WTC11 (cell line): ENCODE measurements around the gene ZNF527. TPM values are rescaled to one million over a fixed set of nuclear protein-coding genes. Genes with fewer than 3 reads are reported as not detected.

Experiments
- ATAC-seq: fragments of 200-7000 bp; cut with Tn5 transposase; 2 replicates; pipeline ENCODE4 v1.10.0; 2021; ENCODE audit warnings: mild to moderate bottlenecking, moderate library complexity
- CTCF ChIA-PET: fragments of 300-600 bp; sonication (Branson Sonifier 250); formaldehyde crosslinking; loops from one replicate; lab custom pipeline; 2021; ENCODE audit warnings: antibody characterized with exemption; lab: Charles Lee
- POLR2A ChIA-PET: fragments of 350-600 bp; sonication (Branson Sonifier 250); formaldehyde crosslinking; loops from one replicate; lab custom pipeline; 2021; ENCODE audit warnings: antibody characterized with exemption; lab: Charles Lee
- DNase-seq: peaks from one replicate; pipeline ENCODE4 v3.0.0; 2021; ENCODE audit warnings: low spot score
- H3K27ac Mint-ChIP-seq: 2 replicates; pipeline ENCODE4 v1.8.0; 2021; ENCODE audit warnings: mixed read lengths
- H3K27me3 Mint-ChIP-seq: 2 replicates; pipeline ENCODE4 v1.8.0; 2021; ENCODE audit warnings: low read depth, mild to moderate bottlenecking, moderate library complexity, mixed read lengths
- H3K36me3 Mint-ChIP-seq: 2 replicates; pipeline ENCODE4 v1.8.0; 2021; ENCODE audit warnings: mixed read lengths
- H3K4me1 Mint-ChIP-seq: 2 replicates; pipeline ENCODE4 v1.8.0; 2022; ENCODE audit warnings: mixed read lengths
- H3K4me3 Mint-ChIP-seq: 2 replicates; pipeline ENCODE4 v1.8.0; 2021; ENCODE audit warnings: mild to moderate bottlenecking, moderate library complexity, mixed read lengths
- H3K9me3 Mint-ChIP-seq: 2 replicates; pipeline ENCODE4 v1.8.0; 2021; ENCODE audit warnings: mixed read lengths
- ATF1 ChIP-seq: sonication (generic); formaldehyde crosslinking; IDR thresholded peaks from 2 replicates; pipeline ENCODE4 v1.8.1; 2023; ENCODE audit warnings: mild to moderate bottlenecking, moderate library complexity, missing genetic modification reagents
- CBFB ChIP-seq: sonication (generic); formaldehyde crosslinking; IDR thresholded peaks from 2 replicates; pipeline ENCODE4 v1.8.1; 2022; ENCODE audit warnings: mild to moderate bottlenecking, low read depth, missing genetic modification reagents
- CREM ChIP-seq: sonication (generic); formaldehyde crosslinking; IDR thresholded peaks from 2 replicates; pipeline ENCODE4 v1.8.1; 2022; ENCODE audit warnings: mild to moderate bottlenecking, missing genetic modification reagents, moderate library complexity
- GTF2I ChIP-seq: fragments of 250-450 bp; sonication (Bioruptor Pico); conservative IDR thresholded peaks from 2 replicates; pipeline ENCODE4 v1.4.0; 2021; ENCODE audit warnings: mild to moderate bottlenecking
- JAZF1 ChIP-seq: fragments of 250-450 bp; sonication (Bioruptor Pico); IDR thresholded peaks from 2 replicates; pipeline ENCODE4 v1.9.0; 2021; ENCODE audit warnings: moderate library complexity, mild to moderate bottlenecking, inconsistent platforms
- KAT7 ChIP-seq: sonication (generic); formaldehyde crosslinking; IDR thresholded peaks from 2 replicates; pipeline ENCODE4 v1.8.1; 2023; ENCODE audit warnings: missing genetic modification reagents, mild to moderate bottlenecking, borderline replicate concordance
- MLX ChIP-seq: sonication (generic); formaldehyde crosslinking; IDR thresholded peaks from 2 replicates; pipeline ENCODE4 v1.8.1; 2023; ENCODE audit warnings: mild to moderate bottlenecking, missing genetic modification reagents, moderate library complexity
- MXD4 ChIP-seq: fragments of 250-450 bp; sonication (Bioruptor Pico); IDR thresholded peaks from 2 replicates; pipeline ENCODE4 v1.8.0; 2021; ENCODE audit warnings: mild to moderate bottlenecking, moderate library complexity, borderline replicate concordance
- OVOL2 ChIP-seq: fragments of 250-450 bp; sonication (Bioruptor Pico); IDR thresholded peaks from 2 replicates; pipeline ENCODE4 v1.9.0; 2021; ENCODE audit warnings: mild to moderate bottlenecking, borderline replicate concordance
- PRRX2 ChIP-seq: fragments of 250-450 bp; sonication (Bioruptor Pico); IDR thresholded peaks from 2 replicates; pipeline ENCODE4 v1.8.0; 2021; ENCODE audit warnings: mild to moderate bottlenecking
- SMAD3 ChIP-seq: sonication (generic); formaldehyde crosslinking; IDR thresholded peaks from 2 replicates; pipeline ENCODE4 v1.8.0; 2022; ENCODE audit warnings: missing genetic modification reagents, mild to moderate bottlenecking, borderline replicate concordance
- TEAD4 ChIP-seq: sonication (generic); formaldehyde crosslinking; IDR thresholded peaks from 2 replicates; pipeline ENCODE4 v1.8.0; 2022; ENCODE audit warnings: mild to moderate bottlenecking, missing genetic modification reagents
- ZNF121 ChIP-seq: sonication (generic); formaldehyde crosslinking; IDR thresholded peaks from 2 replicates; pipeline ENCODE4 v1.8.0; 2023; ENCODE audit warnings: missing genetic modification reagents
- ZNF232 ChIP-seq: sonication (generic); formaldehyde crosslinking; IDR thresholded peaks from 2 replicates; pipeline ENCODE4 v1.8.0; 2022; ENCODE audit warnings: mild to moderate bottlenecking, missing genetic modification reagents
- ZNF416 ChIP-seq: fragments of 250-450 bp; sonication (Bioruptor Pico); IDR thresholded peaks from 2 replicates; pipeline ENCODE4 v1.9.0; 2021; ENCODE audit warnings: mild to moderate bottlenecking, inconsistent platforms
- ZNF423 ChIP-seq: fragments of 250-450 bp; sonication (Bioruptor Pico); IDR thresholded peaks from 2 replicates; pipeline ENCODE4 v2.1.2; 2022; ENCODE audit warnings: mild to moderate bottlenecking, moderate library complexity
- ZNF671 ChIP-seq: fragments of 250-450 bp; sonication (Bioruptor Pico); IDR thresholded peaks from 2 replicates; pipeline ENCODE4 v1.8.0; 2021; ENCODE audit warnings: mild to moderate bottlenecking
- total RNA-seq: library from RNA; stranded (reverse); gene quantifications from 3 replicates; pipeline ENCODE4 v1.2.3, GENCODE V29; 2021
- TF ChIP-seq, protein P1 (sequence below): sonication (generic); formaldehyde crosslinking; IDR thresholded peaks from 2 replicates; pipeline ENCODE4 v1.8.1; 2022; ENCODE audit warnings: mild to moderate bottlenecking, moderate library complexity, missing genetic modification reagents
- TF ChIP-seq, protein P2 (sequence below): sonication (generic); formaldehyde crosslinking; IDR thresholded peaks from 2 replicates; pipeline ENCODE4 v1.8.1; 2022; ENCODE audit warnings: low read depth, mild to moderate bottlenecking, moderate library complexity, missing genetic modification reagents, borderline replicate concordance
- TF ChIP-seq, protein P3 (sequence below): sonication (generic); formaldehyde crosslinking; IDR thresholded peaks from 2 replicates; pipeline ENCODE4 v1.8.1; 2022; ENCODE audit warnings: missing genetic modification reagents, borderline replicate concordance
- TF ChIP-seq, protein P4 (sequence below): fragments of 250-450 bp; sonication (Bioruptor Pico); IDR thresholded peaks from 2 replicates; pipeline ENCODE4 v2.1.2; 2022; ENCODE audit warnings: mild to moderate bottlenecking, moderate library complexity
- TF ChIP-seq, protein P5 (sequence below): sonication (generic); formaldehyde crosslinking; IDR thresholded peaks from 2 replicates; pipeline ENCODE4 v1.8.0; 2022; ENCODE audit warnings: mild to moderate bottlenecking, missing genetic modification reagents
- TF ChIP-seq, protein P6 (sequence below): sonication (generic); formaldehyde crosslinking; IDR thresholded peaks from 2 replicates; pipeline ENCODE4 v1.8.0; 2022; ENCODE audit warnings: mild to moderate bottlenecking, missing genetic modification reagents

Gene ZNF527
- total RNA-seq, 1 experiment from 2014 or later = 3.3 TPM

GRCh38 chr19:37329686-37330085, 41.2 kb upstream of the ZNF527 start:
- H3K9me3 Mint-ChIP-seq = no peaks in the 10 kb centered on the region
- POLR2A ChIA-PET = no interaction called here
- no peaks in the 10 kb centered on the region for H3K27me3 Mint-ChIP-seq
- CTCF ChIA-PET = interaction anchor here (0.6 kb wide), 2 partner anchors 10 to 337 kb away, joined by 3 to 4 read pairs; no protein-coding TSS in a partner anchor
- no peak overlapping the region for H3K4me3 Mint-ChIP-seq
- ATAC-seq = peak; percentile 35
- peaks cover 38% of the 10 kb centered on the region for H3K36me3 Mint-ChIP-seq
- peak; percentile 44 for DNase-seq
- H3K27ac Mint-ChIP-seq = no peak overlapping the region
- peaks cover 25% of the 10 kb centered on the region for H3K4me1 Mint-ChIP-seq
- TF ChIP-seq, protein P1, sequence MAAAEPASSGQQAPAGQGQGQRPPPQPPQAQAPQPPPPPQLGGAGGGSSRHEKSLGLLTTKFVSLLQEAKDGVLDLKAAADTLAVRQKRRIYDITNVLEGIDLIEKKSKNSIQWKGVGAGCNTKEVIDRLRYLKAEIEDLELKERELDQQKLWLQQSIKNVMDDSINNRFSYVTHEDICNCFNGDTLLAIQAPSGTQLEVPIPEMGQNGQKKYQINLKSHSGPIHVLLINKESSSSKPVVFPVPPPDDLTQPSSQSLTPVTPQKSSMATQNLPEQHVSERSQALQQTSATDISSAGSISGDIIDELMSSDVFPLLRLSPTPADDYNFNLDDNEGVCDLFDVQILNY (CRISPR knock-in tag) = no peak

DNA sequence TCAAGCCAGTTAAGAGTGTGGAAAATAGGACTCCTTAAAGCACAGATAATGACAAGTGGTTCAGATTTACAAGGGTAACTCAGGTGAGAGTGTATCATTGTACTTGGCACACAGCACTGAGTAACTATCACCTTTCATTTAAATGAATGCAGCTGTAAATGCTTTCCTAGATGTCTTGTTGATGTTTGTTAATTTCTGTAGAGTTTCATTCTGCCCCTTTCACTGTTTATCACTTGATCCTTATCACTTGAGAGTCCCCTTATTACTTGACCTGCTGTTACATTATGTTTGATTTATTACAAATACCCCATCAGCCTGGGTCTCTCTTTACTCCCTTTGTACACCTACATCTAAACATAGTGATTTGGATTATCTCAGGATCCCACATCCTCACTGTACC, 38.1 kb upstream of the ZNF527 start:
- Mint-ChIP-seq H3K4me1 (peaks cover 36% of the 10 kb centered on the region), H3K36me3 (peaks cover 37% of the 10 kb centered on the region)
- DNase-seq = no peak

GRCh38 chr19:37333457-37333856, 37.4 kb upstream of the ZNF527 start:
- no peaks in the 10 kb centered on the region for H3K27me3 Mint-ChIP-seq
- no peak overlapping the region for H3K4me3 Mint-ChIP-seq
- H3K36me3 Mint-ChIP-seq = peaks cover 36% of the 10 kb centered on the region
- ChIA-PET CTCF (no interaction called here), POLR2A (interaction anchor here (1.5 kb wide), 1 partner anchor 16 kb away, joined by 9 read pairs; no protein-coding TSS in a partner anchor)
- peaks cover 36% of the 10 kb centered on the region for H3K4me1 Mint-ChIP-seq
- DNase-seq (no peak), ATAC-seq (no peak)
- H3K9me3 Mint-ChIP-seq = no peaks in the 10 kb centered on the region
- peak overlapping the region; percentile 53; the same call in 1 of the 2 replicates for H3K27ac Mint-ChIP-seq
- no peak for TF ChIP-seq ZNF121 (CRISPR knock-in tag)
- TF ChIP-seq MXD4 (CRISPR knock-in tag) = no peak
- no peak for TF ChIP-seq CBFB (CRISPR knock-in tag)
- TF ChIP-seq, protein P2, sequence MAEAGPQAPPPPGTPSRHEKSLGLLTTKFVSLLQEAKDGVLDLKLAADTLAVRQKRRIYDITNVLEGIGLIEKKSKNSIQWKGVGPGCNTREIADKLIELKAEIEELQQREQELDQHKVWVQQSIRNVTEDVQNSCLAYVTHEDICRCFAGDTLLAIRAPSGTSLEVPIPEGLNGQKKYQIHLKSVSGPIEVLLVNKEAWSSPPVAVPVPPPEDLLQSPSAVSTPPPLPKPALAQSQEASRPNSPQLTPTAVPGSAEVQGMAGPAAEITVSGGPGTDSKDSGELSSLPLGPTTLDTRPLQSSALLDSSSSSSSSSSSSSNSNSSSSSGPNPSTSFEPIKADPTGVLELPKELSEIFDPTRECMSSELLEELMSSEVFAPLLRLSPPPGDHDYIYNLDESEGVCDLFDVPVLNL (CRISPR knock-in tag) = no peak
- no peak for TF ChIP-seq OVOL2
- TF ChIP-seq, protein P3, sequence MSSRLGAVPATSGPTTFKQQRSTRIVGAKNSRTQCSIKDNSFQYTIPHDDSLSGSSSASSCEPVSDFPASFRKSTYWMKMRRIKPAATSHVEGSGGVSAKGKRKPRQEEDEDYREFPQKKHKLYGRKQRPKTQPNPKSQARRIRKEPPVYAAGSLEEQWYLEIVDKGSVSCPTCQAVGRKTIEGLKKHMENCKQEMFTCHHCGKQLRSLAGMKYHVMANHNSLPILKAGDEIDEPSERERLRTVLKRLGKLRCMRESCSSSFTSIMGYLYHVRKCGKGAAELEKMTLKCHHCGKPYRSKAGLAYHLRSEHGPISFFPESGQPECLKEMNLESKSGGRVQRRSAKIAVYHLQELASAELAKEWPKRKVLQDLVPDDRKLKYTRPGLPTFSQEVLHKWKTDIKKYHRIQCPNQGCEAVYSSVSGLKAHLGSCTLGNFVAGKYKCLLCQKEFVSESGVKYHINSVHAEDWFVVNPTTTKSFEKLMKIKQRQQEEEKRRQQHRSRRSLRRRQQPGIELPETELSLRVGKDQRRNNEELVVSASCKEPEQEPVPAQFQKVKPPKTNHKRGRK (CRISPR knock-in tag) = no peak
- TF ChIP-seq, protein P4, sequence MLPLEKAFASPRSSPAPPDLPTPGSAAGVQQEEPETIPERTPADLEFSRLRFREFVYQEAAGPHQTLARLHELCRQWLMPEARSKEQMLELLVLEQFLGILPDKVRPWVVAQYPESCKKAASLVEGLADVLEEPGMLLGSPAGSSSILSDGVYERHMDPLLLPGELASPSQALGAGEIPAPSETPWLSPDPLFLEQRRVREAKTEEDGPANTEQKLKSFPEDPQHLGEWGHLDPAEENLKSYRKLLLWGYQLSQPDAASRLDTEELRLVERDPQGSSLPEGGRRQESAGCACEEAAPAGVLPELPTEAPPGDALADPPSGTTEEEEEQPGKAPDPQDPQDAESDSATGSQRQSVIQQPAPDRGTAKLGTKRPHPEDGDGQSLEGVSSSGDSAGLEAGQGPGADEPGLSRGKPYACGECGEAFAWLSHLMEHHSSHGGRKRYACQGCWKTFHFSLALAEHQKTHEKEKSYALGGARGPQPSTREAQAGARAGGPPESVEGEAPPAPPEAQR (CRISPR knock-in tag) = no peak
- no peak for TF ChIP-seq JAZF1 (CRISPR knock-in tag)
- TF ChIP-seq MLX (CRISPR knock-in tag) = no peak
- TF ChIP-seq, protein P5, sequence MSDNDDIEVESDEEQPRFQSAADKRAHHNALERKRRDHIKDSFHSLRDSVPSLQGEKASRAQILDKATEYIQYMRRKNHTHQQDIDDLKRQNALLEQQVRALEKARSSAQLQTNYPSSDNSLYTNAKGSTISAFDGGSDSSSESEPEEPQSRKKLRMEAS (CRISPR knock-in tag) = no peak
- no peak for TF ChIP-seq TEAD4 (CRISPR knock-in tag)
- TF ChIP-seq ATF1 (CRISPR knock-in tag) = no peak
- TF ChIP-seq, protein P6, sequence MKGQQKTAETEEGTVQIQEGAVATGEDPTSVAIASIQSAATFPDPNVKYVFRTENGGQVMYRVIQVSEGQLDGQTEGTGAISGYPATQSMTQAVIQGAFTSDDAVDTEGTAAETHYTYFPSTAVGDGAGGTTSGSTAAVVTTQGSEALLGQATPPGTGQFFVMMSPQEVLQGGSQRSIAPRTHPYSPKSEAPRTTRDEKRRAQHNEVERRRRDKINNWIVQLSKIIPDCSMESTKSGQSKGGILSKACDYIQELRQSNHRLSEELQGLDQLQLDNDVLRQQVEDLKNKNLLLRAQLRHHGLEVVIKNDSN (CRISPR knock-in tag) = no peak
- TF ChIP-seq, protein P1 (CRISPR knock-in tag) = no peak
- TF ChIP-seq PRRX2 = no peak
- no peak for TF ChIP-seq ZNF671 (CRISPR knock-in tag)
- TF ChIP-seq KAT7 (CRISPR knock-in tag) = no peak

More for the DNA sequence above, 38.1 kb upstream of the ZNF527 start:
- TF ChIP-seq, protein P6 (CRISPR knock-in tag) = no peak
- TF ChIP-seq ZNF232 (no peak), ZNF416 (no peak), SMAD3 (no peak), CREM (CRISPR knock-in tag) (no peak), GTF2I (CRISPR knock-in tag) (no peak), OVOL2 (no peak), ZNF423 (no peak)
- Mint-ChIP-seq H3K27me3 (no peaks in the 10 kb centered on the region), H3K9me3 (no peaks in the 10 kb centered on the region), H3K4me3 (no peak overlapping the region), H3K27ac (peak overlapping the region; percentile 2)
- CTCF ChIA-PET = no interaction called here
- no peak for ATAC-seq
- POLR2A ChIA-PET = no interaction called here
